ENCODE measurements around the gene EYA3.

The EYA3 gene

GRCh38 chr1:28071813-28072212, 16.6 kb downstream of the EYA3 start:
- DNase-seq (ENCODE audit: low read depth, low spot score), result no peak

GRCh38 chr1:28070725-28071593, 17.5 kb downstream of the EYA3 start:
- DNase-seq (ENCODE audit: low read depth, low spot score), result no peak

GRCh38 chr1:28067523-28068090, 20.8 kb downstream of the EYA3 start:
- no peak for DNase-seq (ENCODE audit: low read depth, low spot score)

- no peak for DNase-seq (ENCODE audit: low read depth, low spot score)
These were observed 21.8 kb downstream of the EYA3 start for GRCh38 chr1:28066393-28067154.

- no peak for DNase-seq (ENCODE audit: low read depth, low spot score)
These were observed 24.3 kb downstream of the EYA3 start for GRCh38 chr1:28064064-28064463.

GRCh38 chr1:28062806-28063205, 25.6 kb downstream of the EYA3 start:
- DNase-seq (ENCODE audit: low read depth, low spot score), result no peak

- no peak for DNase-seq (ENCODE audit: low read depth, low spot score)
These were observed 29.2 kb downstream of the EYA3 start for GRCh38 chr1:28058971-28059878.

GRCh38 chr1:28058168-28058567, 30.2 kb downstream of the EYA3 start:
- DNase-seq (ENCODE audit: low read depth, low spot score), result no peak

GRCh38 chr1:28056129-28056925, 32.1 kb downstream of the EYA3 start:
- peak; percentile 27 for DNase-seq (ENCODE audit: low read depth, low spot score)

GRCh38 chr1:28050776-28051175, 37.6 kb downstream of the EYA3 start:
- no peak for DNase-seq (ENCODE audit: low read depth, low spot score)

GRCh38 chr1:28046716-28047115, 41.7 kb downstream of the EYA3 start:
- no peak for DNase-seq (ENCODE audit: low read depth, low spot score)

GRCh38 chr1:28045777-28046176, 42.6 kb downstream of the EYA3 start:
- DNase-seq (ENCODE audit: low read depth, low spot score), result no peak

GRCh38 chr1:28044399-28044798, 44.0 kb downstream of the EYA3 start:
- no peak for DNase-seq (ENCODE audit: low read depth, low spot score)

GRCh38 chr1:28039341-28039740, 49.1 kb downstream of the EYA3 start:
- DNase-seq (ENCODE audit: low read depth, low spot score), result no peak

- no peak for DNase-seq (ENCODE audit: low read depth, low spot score)
These were observed 50.5 kb downstream of the EYA3 start for GRCh38 chr1:28037946-28038345.

- DNase-seq (ENCODE audit: low read depth, low spot score), result no peak
These were observed 51.2 kb downstream of the EYA3 start for GRCh38 chr1:28037206-28037605.

- DNase-seq (ENCODE audit: low read depth, low spot score), result no peak
These were observed 52.0 kb downstream of the EYA3 start for GRCh38 chr1:28036431-28036830.

GRCh38 chr1:28035420-28035819, 53.0 kb downstream of the EYA3 start:
- DNase-seq (ENCODE audit: low read depth, low spot score), result no peak

- no peak for DNase-seq (ENCODE audit: low read depth, low spot score)
These were observed 56.1 kb downstream of the EYA3 start for GRCh38 chr1:28032281-28032680.

- no peak for DNase-seq (ENCODE audit: low read depth, low spot score)
These were observed 57.2 kb downstream of the EYA3 start for GRCh38 chr1:28031173-28031572.

Measured in activated naive CD8-positive, alpha-beta T cell treated with anti-CD3 and anti-CD28 coated beads, Interleukin-2, amount 50 U/mL, for 16 hours (primary cell).